PC-3 (cell line): ENCODE data around the gene KRT25. TPM values are rescaled to one million over a fixed set of nuclear protein-coding genes. Genes with fewer than 3 reads are reported as not detected.

Experiments
- ATAC-seq: fragments of 200-7000 bp; cut with Tn5 transposase; 2 replicates; pipeline ENCODE4 v1.9.1; 2020; ENCODE audit warnings: mild to moderate bottlenecking, moderate library complexity
- BruUV-seq: library from RNA; stranded (reverse); fragments of 400-500 nt; replicated peaks from 2 replicates; lab custom pipeline; 2021; lab: Mats Ljungman, UMichigan
- CTCF ChIA-PET: fragments of 300-600 bp; sonication (Branson Sonifier 250); formaldehyde crosslinking; loops from one replicate; lab custom pipeline; 2022; ENCODE audit warnings: antibody characterized with exemption; lab: Charles Lee
- POLR2A ChIA-PET: fragments of 300-600 bp; sonication (Branson Sonifier 250); formaldehyde crosslinking; loops from one replicate; lab custom pipeline; 2022; ENCODE audit warnings: antibody characterized with exemption; ENCODE audit not compliant: unreplicated experiment; lab: Charles Lee
- DNase-seq: peaks from one replicate; pipeline ENCODE4 v3.0.0-alpha.2; 2015
- H2AFZ ChIP-seq: fragments of 300-600 bp; sonication (generic); 2 replicates; pipeline ENCODE4 v1.6.0; 2016; ENCODE audit warnings: antibody characterized with exemption, low read length
- H3F3A ChIP-seq: fragments of 300-600 bp; sonication (generic); one replicate; pipeline ENCODE4 v1.6.0; 2017; ENCODE audit warnings: antibody characterized with exemption, low read length, control low read depth, mild to moderate bottlenecking; ENCODE audit not compliant: unreplicated experiment
- H3K27ac ChIP-seq: fragments of 300-600 bp; sonication (generic); 2 replicates; pipeline ENCODE4 v1.5.1; 2016; ENCODE audit warnings: mild to moderate bottlenecking, low read length
- H3K27me3 ChIP-seq: fragments of 300-600 bp; sonication (generic); 2 replicates; pipeline ENCODE4 v1.6.1; 2016; ENCODE audit warnings: low read length, mixed read lengths
- H3K36me3 ChIP-seq: fragments of 300-600 bp; sonication (generic); 2 replicates; pipeline ENCODE4 v1.6.1; 2016; ENCODE audit warnings: low read depth, mixed run types, low read length, mixed read lengths
- H3K4me1 ChIP-seq: fragments of 300-600 bp; sonication (generic); 2 replicates; pipeline ENCODE4 v1.5.1; 2016; ENCODE audit warnings: low read length; ENCODE audit not compliant: insufficient read depth
- H3K4me2 ChIP-seq: fragments of 300-600 bp; sonication (generic); 2 replicates; pipeline ENCODE4 v1.6.0; 2016; ENCODE audit warnings: low read length
- H3K4me3 ChIP-seq: fragments of 300-600 bp; sonication (generic); 2 replicates; pipeline ENCODE4 v1.5.1; 2016; ENCODE audit warnings: mild to moderate bottlenecking, low read length, mixed read lengths
- H3K79me2 ChIP-seq: fragments of 300-600 bp; sonication (generic); 2 replicates; pipeline ENCODE4 v1.6.1; 2017; ENCODE audit warnings: low read length, mixed read lengths
- H3K9ac ChIP-seq: fragments of 300-600 bp; sonication (generic); 2 replicates; pipeline ENCODE4 v1.6.0; 2016; ENCODE audit warnings: mild to moderate bottlenecking, low read length
- H3K9me2 ChIP-seq: fragments of 300-600 bp; sonication (generic); replicated peaks from 2 replicates; pipeline ENCODE4 v1.6.1; 2016; ENCODE audit warnings: mixed run types, low read length, mixed read lengths
- H3K9me3 ChIP-seq: fragments of 300-600 bp; sonication (generic); 2 replicates; pipeline ENCODE4 v1.6.1; 2016; ENCODE audit warnings: low read length, mixed read lengths
- H4K20me1 ChIP-seq: fragments of 300-600 bp; sonication (generic); 2 replicates; pipeline ENCODE4 v1.6.1; 2016; ENCODE audit warnings: low read length, mixed read lengths
- EZH2 ChIP-seq: fragments of 300-600 bp; sonication (generic); IDR thresholded peaks from one replicate; pipeline ENCODE4 v1.6.1; 2017; ENCODE audit warnings: antibody characterized with exemption, mild to moderate bottlenecking, low read length; ENCODE audit not compliant: unreplicated experiment
- EZH2phosphoT487 ChIP-seq: fragments of 300-600 bp; sonication (generic); IDR thresholded peaks from 2 replicates; pipeline ENCODE4 v1.6.1; 2018; ENCODE audit warnings: mild to moderate bottlenecking, antibody characterized with exemption, low read length, borderline replicate concordance
- intact Hi-C: fragments of 100-400 bp; cut with micrococcal nuclease; formaldehyde crosslinking; loops from 2 replicates; pipeline ENCODE4 v1.9.0; 2023
- total RNA-seq: library from RNA; depleted of rRNA; stranded (reverse); fragments of >200 nt; gene quantifications from 2 replicates; pipeline ENCODE4 v1.2.3, GENCODE V29; 2014
- TF ChIP-seq, protein P1 (sequence below): fragments of 300-600 bp; sonication (generic); conservative IDR thresholded peaks from 2 replicates; pipeline ENCODE4 v1.5.1; 2017; ENCODE audit warnings: antibody characterized with exemption, low read depth, mild to moderate bottlenecking, low read length

Gene KRT25
- total RNA-seq, 1 experiment from 2014 or later, result not detected

DNA sequence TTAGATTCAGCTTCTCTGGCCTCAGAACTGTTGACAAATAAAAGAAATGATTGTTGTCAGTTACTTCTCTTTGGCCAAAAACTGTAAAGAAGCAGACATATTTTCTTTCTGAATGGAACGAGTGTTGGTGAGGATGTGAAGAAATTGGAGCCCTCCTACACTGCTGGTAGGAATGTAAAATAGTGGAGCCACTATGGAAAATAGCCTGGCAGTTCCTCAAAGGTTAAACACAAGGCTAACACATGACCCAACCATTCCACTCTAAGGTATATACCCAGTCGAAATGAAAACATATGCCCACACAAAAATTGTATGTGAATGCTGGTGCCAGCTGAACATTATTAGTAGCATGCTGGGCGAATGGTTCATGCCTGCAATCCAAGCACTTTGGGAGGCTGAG is 37.4 kb downstream of the KRT25 start:
- no peak overlapping the region for H3K9ac ChIP-seq
- TF ChIP-seq, protein P1, sequence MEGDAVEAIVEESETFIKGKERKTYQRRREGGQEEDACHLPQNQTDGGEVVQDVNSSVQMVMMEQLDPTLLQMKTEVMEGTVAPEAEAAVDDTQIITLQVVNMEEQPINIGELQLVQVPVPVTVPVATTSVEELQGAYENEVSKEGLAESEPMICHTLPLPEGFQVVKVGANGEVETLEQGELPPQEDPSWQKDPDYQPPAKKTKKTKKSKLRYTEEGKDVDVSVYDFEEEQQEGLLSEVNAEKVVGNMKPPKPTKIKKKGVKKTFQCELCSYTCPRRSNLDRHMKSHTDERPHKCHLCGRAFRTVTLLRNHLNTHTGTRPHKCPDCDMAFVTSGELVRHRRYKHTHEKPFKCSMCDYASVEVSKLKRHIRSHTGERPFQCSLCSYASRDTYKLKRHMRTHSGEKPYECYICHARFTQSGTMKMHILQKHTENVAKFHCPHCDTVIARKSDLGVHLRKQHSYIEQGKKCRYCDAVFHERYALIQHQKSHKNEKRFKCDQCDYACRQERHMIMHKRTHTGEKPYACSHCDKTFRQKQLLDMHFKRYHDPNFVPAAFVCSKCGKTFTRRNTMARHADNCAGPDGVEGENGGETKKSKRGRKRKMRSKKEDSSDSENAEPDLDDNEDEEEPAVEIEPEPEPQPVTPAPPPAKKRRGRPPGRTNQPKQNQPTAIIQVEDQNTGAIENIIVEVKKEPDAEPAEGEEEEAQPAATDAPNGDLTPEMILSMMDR, result no peak
- TF ChIP-seq EZH2 (no peak), EZH2phosphoT487 (no peak)
- no peaks in the 10 kb centered on the region for H3K9me2 ChIP-seq
- H3K36me3 ChIP-seq, result no peaks in the 10 kb centered on the region
- H3K9me3 ChIP-seq, result no peaks in the 10 kb centered on the region
- no peaks in the 10 kb centered on the region for H4K20me1 ChIP-seq
- no peaks in the 10 kb centered on the region for H3F3A ChIP-seq
- H3K4me1 ChIP-seq, result peaks cover 14% of the 10 kb centered on the region
- CTCF ChIA-PET, result no interaction called here
- ATAC-seq, result no peak
- POLR2A ChIA-PET, result no interaction called here
- H3K4me3 ChIP-seq, result no peak overlapping the region
- H2AFZ ChIP-seq, result no peak overlapping the region
- H3K4me2 ChIP-seq, result no peak overlapping the region
- H3K27me3 ChIP-seq, result no peaks in the 10 kb centered on the region
- intact Hi-C loops, result no loop called here
- H3K79me2 ChIP-seq, result no peaks in the 10 kb centered on the region
- no TSS peak for BruUV-seq
- no peak overlapping the region for H3K27ac ChIP-seq
- no peak for DNase-seq

DNA sequence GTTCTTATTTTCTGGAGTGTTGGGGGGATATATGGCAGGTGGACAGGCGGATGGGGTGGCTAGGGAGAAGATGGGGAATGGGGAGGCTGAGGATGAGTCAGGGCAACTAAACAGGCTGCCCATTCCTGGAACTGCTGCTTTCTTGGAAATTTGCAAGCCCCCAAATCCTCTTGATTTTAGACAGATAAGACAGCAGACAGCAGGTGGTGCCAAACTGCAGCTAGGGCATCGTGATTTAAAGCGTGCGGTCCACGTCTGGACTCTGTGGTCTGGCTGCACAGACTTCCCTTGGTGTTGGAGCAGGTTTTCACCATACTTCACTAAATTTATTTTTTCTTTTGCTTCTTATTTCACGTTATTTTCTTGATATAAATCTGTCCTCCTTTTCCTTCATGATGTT is 40.7 kb downstream of the KRT25 start:
- intact Hi-C loops, result no loop called here
- BruUV-seq, result no TSS peak
- DNase-seq (no peak), ATAC-seq (no peak)
- no peak overlapping the region for H3K4me3 ChIP-seq
- H3K9ac ChIP-seq, result no peak overlapping the region
- H3F3A ChIP-seq, result no peaks in the 10 kb centered on the region
- H4K20me1 ChIP-seq, result no peaks in the 10 kb centered on the region
- H3K79me2 ChIP-seq, result no peaks in the 10 kb centered on the region
- no peaks in the 10 kb centered on the region for H3K27me3 ChIP-seq
- POLR2A ChIA-PET, result no interaction called here
- H3K27ac ChIP-seq, result no peak overlapping the region
- no peak overlapping the region for H3K4me2 ChIP-seq
- H2AFZ ChIP-seq, result no peak overlapping the region
- H3K36me3 ChIP-seq, result no peaks in the 10 kb centered on the region
- H3K4me1 ChIP-seq, result no peaks in the 10 kb centered on the region
- no peaks in the 10 kb centered on the region for H3K9me2 ChIP-seq
- no peak for TF ChIP-seq EZH2phosphoT487
- TF ChIP-seq, protein P1, result peak; percentile 36; the same call in 1 of the 2 replicates
- TF ChIP-seq EZH2, result no peak
- no peaks in the 10 kb centered on the region for H3K9me3 ChIP-seq
- CTCF ChIA-PET, result no interaction called here

DNA sequence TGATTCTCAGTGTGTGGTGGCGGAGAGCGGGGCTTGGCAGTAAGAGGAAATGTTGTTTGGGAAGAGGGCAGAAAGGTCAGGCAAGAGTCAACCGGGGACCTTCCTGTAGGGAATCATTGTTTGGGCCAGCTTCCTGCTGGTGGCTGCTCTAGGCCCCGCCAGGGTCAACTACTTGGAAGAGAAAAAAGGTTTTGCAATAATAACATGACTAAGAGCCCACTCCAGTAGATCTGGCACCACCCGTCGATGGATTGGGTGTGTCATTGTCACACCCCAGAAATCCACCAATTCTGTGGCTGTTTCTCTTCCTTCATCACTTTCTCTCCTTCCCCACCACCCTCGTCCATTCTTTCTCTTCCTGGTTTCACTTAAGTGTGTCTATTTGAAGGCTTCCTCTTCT is 47.4 kb downstream of the KRT25 start:
- intact Hi-C loops, result no loop called here
- Histone ChIP-seq H4K20me1 (no peaks in the 10 kb centered on the region), H2AFZ (no peak overlapping the region), H3K4me3 (no peak overlapping the region), H3K9me3 (no peaks in the 10 kb centered on the region), H3K36me3 (no peaks in the 10 kb centered on the region), H3K27ac (no peak overlapping the region), H3K9me2 (no peaks in the 10 kb centered on the region), H3K4me2 (no peak overlapping the region), H3K27me3 (no peaks in the 10 kb centered on the region), H3K4me1 (no peaks in the 10 kb centered on the region), H3K79me2 (no peaks in the 10 kb centered on the region), H3K9ac (no peak overlapping the region), H3F3A (no peaks in the 10 kb centered on the region)
- TF ChIP-seq, protein P1, result no peak
- TF ChIP-seq EZH2 (no peak), EZH2phosphoT487 (no peak)
- peak; percentile 39 for DNase-seq
- BruUV-seq, result no TSS peak
- ChIA-PET CTCF (no interaction called here), POLR2A (no interaction called here)
- no peak for ATAC-seq
